ENCODE results near the gene ALLC. TPM values are rescaled to one million over a fixed set of nuclear protein-coding genes. Genes with fewer than 3 reads are reported as not detected.

ALLC gene
- total RNA-seq (2014; rRNA removed; shearing (Covaris generic)) = 0.41 TPM in 1 of 2 replicates, not detected in the other

DNA sequence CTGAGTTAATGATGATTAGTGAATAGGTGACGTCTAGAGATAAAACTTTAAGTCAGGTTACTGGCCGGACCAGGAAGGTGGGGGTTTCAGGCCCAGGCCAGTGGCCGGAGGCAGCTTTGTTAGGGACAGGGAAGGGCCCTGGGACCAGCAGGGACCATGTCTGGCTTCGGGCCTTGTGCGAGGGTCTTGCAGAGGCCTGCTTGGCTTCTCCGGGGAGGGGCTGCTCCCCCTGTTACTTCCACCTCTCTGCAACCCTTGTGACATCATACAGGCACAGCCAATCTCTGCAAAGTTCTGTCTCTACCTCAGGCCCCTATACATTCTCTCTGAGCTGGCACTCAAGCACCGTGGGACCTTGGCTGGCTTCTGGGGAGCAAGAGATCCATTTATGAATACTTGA is at the start of gene ALLC:
TSS of gene ALLC (plus strand) at position 320 of the 400 bp plus-strand sequence. CDS start 12,958 bp downstream, outside the sequence.

DNA sequence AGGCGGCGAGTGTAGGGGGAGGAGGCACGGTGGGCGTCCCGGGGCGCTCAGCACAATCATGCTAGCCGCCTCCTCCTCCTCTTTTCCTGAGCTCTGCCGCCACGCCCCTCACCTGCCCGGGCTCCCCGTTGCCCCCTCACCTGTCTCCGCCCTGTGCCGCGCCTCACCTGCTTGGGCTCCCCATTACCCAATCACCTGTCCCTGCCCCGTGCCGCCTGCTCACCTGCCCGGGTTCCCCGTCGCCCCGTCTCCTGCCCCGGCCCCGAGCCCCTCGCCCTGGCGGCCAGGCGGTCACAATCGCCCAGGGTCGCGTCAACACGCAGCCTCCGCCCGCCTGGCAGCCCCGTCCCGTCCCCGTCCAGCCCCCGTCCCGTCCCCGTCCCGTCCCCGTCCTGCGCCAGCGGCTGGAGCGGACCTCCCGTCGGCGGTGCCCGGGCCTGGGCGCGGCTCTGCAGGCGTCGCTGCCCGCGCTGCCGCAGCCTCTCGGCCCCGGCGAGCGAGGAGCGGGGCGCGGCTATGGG is 45.3 kb downstream of the ALLC start, which contains the start of gene DCDC2C:
TSS of gene DCDC2C (plus strand) at position 340 of the 521 bp plus-strand sequence. CDS start at position 517, 177 bp downstream.

Small RNA genes lying within 50 kb of the gene (small RNA-seq; reads per million reads assigned to genes)
- not detected for gene TMSB4XP2

Other genes starting within 250 kb of the ALLC start
- gene ADI1, start 138.7 kb upstream of the ALLC start, total RNA-seq (2014; rRNA removed; shearing (Covaris generic)) = 41.9 and 45.1 TPM in 2 replicates
- gene RNASEH1, start 99.9 kb upstream of the ALLC start, total RNA-seq (2014; rRNA removed; shearing (Covaris generic)) = 55.5 and 63.5 TPM in 2 replicates
- 2,479 and 3,095 TPM in 2 replicates for gene RPS7, start 82.9 kb upstream of the ALLC start, total RNA-seq (2014; rRNA removed; shearing (Covaris generic))
- gene COLEC11, start 63.1 kb upstream of the ALLC start, total RNA-seq (2014; rRNA removed; shearing (Covaris generic)) = not detected in 2 replicates
- not detected in 2 replicates for gene DCDC2C, start 45.4 kb downstream of the ALLC start, total RNA-seq (2014; rRNA removed; shearing (Covaris generic))

Data from A375 (cell line).